ENCODE results near the gene CARD19.

DNA sequence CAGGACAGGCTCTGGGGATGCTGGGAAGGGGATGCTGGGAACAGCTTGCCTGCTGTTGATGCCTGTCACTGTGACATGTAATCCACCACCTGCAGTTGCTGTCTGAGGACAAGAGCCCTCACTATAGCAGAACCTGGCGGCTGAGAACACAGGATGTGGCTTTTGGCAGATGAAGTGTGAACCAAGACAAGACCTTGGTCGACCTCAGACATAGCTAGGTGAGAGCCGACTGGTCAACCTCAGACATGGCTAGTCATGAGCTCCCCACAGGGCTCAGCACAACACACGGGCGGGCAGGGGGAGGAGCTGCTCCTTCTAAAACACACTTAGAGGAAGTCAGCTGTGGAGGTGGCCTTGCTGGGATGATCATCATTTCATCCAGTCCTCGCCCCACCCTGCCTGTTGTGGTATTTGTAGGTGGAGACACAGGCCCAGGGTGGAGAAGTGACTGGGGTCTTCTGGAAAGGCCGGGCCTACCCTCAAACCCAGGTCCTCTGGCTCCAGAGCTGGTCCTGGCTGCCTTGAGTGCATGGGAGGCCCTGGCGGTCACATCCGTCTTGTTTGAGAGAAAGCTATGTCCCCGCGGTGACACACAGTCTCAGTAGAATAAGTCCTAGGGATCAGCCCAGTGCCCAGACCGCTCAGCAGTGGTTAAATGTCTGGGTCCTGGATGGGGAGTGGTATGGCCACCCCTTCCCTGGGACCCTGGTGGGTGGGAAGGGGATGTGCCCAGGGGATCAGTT is 31.5 kb upstream of the CARD19 start:
- TF ChIP-seq, protein P1, sequence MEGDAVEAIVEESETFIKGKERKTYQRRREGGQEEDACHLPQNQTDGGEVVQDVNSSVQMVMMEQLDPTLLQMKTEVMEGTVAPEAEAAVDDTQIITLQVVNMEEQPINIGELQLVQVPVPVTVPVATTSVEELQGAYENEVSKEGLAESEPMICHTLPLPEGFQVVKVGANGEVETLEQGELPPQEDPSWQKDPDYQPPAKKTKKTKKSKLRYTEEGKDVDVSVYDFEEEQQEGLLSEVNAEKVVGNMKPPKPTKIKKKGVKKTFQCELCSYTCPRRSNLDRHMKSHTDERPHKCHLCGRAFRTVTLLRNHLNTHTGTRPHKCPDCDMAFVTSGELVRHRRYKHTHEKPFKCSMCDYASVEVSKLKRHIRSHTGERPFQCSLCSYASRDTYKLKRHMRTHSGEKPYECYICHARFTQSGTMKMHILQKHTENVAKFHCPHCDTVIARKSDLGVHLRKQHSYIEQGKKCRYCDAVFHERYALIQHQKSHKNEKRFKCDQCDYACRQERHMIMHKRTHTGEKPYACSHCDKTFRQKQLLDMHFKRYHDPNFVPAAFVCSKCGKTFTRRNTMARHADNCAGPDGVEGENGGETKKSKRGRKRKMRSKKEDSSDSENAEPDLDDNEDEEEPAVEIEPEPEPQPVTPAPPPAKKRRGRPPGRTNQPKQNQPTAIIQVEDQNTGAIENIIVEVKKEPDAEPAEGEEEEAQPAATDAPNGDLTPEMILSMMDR (IDR thresholded peaks at IDR 0.05): no peak
- TF ChIP-seq POLR2A (IDR thresholded peaks at IDR 0.05): no peak
